ENCODE results near the gene KLHL18. TPM values are rescaled to one million over a fixed set of nuclear protein-coding genes. Genes with fewer than 3 reads are reported as not detected.
A peak's percentile ranks its signal among the peaks of the same experiment; 100 is the strongest.
"Not testable (repeated sequence)": the region's sequence is repeated elsewhere in the genome, so short reads cannot be mapped to it uniquely, and the experiment has no call there.

KLHL18 gene
- total RNA-seq, 1 donor, result 18.9 TPM

DNA sequence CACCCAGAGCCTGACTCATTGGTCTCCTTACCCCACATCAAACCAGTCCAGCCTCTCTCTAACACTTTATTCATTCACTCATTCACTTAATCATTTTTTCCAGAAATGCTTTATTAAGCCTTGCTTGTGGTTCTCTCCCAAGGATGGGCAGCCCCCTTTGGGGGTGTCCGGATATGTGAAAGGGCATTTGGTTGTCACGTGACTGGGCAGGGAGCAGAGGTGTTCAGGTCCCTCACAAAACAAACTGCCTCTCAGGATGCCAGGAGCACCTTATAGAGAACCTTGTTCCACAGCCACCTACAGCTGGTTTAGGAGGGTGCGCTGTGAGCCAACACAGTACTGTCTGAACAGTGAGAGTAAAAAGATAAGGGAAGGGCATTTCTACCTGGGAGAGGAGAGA lies 72.3 kb downstream of the KLHL18 start:
- no peak for DNase-seq (ENCODE audit: low read depth in 2 of 3, low spot score in 2 of 3)

GRCh38 chr3:47356201-47356600 lies 73.5 kb downstream of the KLHL18 start:
- DNase-seq (ENCODE audit: low read depth in 2 of 3, low spot score in 2 of 3), result no peak

GRCh38 chr3:47359323-47359722 lies 76.6 kb downstream of the KLHL18 start:
- no peak for DNase-seq (ENCODE audit: low read depth in 2 of 3, low spot score in 2 of 3)

GRCh38 chr3:47360110-47360517 lies 77.4 kb downstream of the KLHL18 start:
- DNase-seq (ENCODE audit: low read depth in 2 of 3, low spot score in 2 of 3), result not testable (repeated sequence)

- DNase-seq (ENCODE audit: low read depth in 2 of 3, low spot score in 2 of 3), result peak in 1 of 3 donors; percentile 15
These were observed 80.0 kb downstream of the KLHL18 start for GRCh38 chr3:47362701-47363100.

DNA sequence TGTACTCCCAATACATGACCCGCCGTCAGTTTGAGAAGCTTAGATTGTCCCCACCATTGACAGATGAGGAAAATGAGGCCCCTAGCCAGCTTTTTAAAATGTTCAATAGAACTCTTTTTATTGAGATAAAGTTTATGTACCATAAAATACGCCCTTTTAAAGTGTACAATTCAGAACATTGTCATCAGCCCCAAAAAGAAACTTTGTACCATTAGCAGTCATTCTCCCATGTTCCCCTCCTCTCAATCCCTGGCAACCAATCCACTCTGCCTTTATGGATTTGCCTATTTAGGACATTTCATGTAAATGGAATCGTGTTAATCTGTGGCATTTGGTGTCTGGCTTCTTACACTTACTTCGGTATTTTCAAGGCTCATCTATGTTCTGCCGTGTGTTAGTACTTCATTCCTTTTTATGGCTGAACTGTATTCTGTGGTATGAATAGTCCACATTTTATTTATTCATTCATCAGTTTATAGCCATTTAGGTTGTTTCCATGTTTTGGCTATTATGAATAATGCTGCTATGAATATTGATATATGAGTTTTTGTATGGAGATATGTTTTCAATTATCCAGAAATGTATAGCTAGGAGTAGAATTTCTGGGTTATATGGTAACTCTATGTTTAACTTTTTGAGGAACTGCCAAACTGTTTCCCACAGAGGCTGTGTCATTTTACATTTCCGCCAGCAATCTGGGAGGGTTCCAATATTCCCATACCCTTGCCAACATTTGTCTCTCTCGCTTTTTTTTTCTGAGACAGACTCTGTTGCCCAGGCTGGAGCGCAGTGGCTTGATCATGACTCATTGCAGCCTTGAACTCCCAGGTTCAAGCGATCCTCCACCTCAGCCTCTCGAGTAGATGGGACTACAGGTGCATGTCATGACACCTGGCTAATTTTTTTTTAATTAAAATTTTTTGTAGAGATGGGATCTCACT lies 82.7 kb downstream of the KLHL18 start:
- no peak for DNase-seq (ENCODE audit: low read depth in 2 of 3, low spot score in 2 of 3)

GRCh38 chr3:47366833-47367232 lies 84.1 kb downstream of the KLHL18 start:
- no peak for DNase-seq (ENCODE audit: low read depth in 2 of 3, low spot score in 2 of 3)

DNA sequence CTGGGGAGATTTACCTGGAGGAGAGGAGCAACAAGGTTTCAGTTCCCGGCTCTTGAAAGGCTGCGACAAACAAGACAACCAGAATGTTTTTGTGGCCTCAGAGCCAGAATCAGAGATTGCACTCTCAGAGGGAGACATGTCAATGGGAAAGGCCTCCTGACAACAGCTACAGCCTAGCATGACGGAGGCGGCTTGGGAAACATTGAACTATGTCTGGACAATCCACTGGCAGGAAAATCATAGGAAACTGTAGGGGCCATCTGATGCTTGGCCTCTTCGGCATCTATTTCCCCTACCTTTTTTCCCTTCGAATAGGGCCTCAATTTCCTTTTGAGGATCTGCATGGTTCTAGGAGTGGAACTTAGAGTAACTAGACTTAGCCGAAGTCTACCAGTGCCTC lies 84.9 kb downstream of the KLHL18 start:
- DNase-seq (ENCODE audit: low read depth in 2 of 3, low spot score in 2 of 3), result no peak

DNA sequence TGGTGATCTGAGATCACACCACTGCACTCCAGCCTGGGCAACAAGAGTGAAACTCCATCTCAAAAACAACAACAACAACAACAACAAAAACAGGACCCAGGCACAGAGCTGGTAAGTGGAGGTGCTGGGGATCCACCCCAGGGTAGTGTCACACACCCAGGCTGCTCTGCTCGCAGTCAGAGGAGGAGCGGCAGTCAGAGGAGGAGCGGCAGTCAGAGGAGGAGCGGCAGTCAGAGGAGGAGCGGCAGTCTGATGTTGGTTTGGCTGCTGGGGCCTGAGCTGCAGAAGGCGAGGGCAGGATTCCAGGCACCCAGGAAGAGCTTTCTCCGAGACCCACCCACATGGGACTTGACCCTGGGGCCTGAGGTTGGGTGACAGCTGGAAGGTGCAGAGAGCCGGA lies 87.3 kb downstream of the KLHL18 start:
- not testable (repeated sequence) for DNase-seq (ENCODE audit: low read depth in 2 of 3, low spot score in 2 of 3)

- DNase-seq (ENCODE audit: low read depth in 2 of 3, low spot score in 2 of 3), result peak in 2 of 3 donors; percentile 24 to 46
These were observed 88.3 kb downstream of the KLHL18 start for GRCh38 chr3:47370887-47371697.

DNA sequence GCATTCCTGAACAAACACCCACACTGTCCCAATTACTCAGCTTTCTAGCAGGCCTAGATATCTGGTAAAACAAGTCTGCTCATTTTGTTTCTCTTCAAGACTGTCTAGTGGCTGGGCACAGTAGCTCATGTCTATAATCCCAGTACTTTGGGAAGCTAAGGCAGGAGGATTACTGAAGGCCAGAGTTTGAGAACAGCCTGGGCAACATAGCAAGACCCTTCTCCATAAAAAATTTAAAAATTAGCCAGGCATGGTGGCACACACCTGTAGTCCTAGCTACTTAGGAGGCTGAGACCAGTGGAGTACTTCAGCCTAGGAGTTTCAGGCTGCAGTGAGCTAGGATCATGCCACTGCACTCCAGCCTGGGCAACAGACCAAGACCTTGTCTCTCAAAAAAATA lies 91.8 kb downstream of the KLHL18 start:
- no peak for DNase-seq (ENCODE audit: low read depth in 2 of 3, low spot score in 2 of 3)

DNA sequence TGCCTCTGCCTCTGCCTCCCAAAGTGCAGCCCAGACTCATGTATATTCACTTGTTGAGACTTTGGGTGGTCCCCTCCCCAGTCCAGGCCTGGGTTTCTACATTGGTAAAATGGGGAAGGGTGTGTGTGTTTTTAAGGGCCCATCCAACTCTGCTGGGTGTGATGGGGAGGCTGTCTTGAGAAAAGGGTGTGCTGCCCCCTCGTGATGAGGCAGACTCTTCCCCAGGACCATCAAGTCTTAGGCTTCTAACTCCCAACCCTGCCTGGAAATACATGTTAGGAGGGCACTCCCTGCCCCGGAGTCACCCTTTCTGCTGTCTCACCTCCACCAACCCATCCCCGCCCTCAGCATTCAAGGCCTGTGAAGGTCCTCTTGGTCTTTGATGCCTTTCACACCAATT lies 93.6 kb downstream of the KLHL18 start:
- DNase-seq (ENCODE audit: low read depth in 2 of 3, low spot score in 2 of 3), result no peak

DNA sequence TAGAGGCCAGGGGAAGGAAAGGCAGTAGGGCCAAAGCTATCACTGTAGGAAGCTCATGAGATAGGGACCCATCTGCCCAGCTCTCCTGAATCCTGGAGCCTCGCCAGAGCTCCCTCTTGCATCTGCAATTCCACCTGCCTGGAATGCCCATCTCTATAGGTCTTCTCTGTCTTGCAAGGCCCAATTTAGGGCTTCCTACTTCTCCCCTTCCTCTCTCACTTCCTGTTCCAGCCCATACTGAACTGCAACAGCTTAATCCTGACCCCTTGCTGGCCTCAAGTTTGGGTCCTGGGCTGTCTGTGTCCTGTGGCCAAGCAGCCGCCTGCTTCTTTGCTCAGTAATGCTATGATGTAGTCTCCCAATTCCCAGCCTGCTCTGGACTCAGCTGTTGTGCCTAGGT lies 94.4 kb downstream of the KLHL18 start:
- no peak for DNase-seq (ENCODE audit: low read depth in 2 of 3, low spot score in 2 of 3)

GRCh38 chr3:47378869-47379268 lies 96.1 kb downstream of the KLHL18 start:
- no peak for DNase-seq (ENCODE audit: low read depth in 2 of 3, low spot score in 2 of 3)

DNA sequence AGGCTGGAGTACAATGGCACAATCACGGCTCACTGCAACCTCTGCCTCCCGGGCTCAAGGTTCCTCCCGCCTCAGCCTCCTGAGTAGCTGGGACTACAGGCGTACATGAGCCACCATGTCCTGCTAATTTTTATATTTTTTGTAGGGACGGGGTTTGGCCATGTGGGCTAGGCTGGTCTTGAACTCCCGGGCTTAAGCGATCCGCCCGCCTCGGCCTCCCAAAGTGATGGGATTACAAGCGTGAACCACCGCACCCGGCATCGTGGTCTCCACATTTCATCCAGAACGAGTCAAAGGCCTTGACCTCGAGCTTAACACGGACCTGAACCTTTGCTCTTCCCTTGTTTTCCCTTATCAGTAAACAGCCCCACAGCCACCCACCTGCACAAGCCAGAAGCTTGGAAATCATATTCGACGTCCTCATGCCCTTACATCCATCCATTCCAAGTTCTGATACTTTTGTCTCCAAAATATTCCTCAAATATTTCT lies 96.7 kb downstream of the KLHL18 start:
- no peak for DNase-seq (ENCODE audit: low read depth in 2 of 3, low spot score in 2 of 3)

- no peak for DNase-seq (ENCODE audit: low read depth in 2 of 3, low spot score in 2 of 3)
These were observed 97.4 kb downstream of the KLHL18 start for GRCh38 chr3:47380026-47380600.

DNA sequence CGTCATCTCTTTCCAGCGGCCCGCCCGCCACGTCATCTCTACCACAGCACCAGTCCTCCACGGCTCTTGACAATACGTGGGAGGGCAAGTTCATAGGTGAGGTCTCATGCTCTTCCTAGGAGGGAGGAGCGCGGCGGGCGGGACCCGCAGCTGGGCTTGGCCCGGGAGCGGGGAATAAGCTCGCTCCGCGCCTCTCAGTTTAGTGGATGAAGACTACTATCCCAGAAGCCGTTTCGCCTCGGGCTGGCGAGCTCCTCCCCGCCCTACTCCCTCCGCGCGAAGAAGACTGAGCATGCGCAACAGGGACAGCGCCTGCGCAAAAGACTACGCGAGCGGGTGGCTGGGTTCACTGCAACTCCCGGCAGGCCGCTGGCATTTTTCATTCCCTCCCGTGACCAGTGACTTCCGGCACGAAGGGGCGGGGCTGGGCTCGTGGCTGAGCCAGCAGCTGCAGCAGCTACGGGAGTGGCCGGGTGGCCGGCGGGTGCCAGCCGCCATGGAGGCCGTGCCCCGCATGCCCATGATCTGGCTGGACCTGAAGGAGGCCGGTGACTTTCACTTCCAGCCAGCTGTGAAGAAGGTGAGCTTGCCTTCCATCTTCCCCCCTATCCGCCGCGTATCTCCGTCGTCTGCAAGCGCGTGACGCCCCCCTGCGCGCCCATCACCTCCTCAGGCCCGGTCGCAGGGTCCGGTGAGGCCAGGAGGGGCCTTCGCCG lies 98.0 kb downstream of the KLHL18 start, which contains the start of gene PTPN23:
TSS of gene PTPN23 (plus strand) at position 421 of the 716 bp plus-strand sequence. CDS start at position 497, 76 bp downstream.
- DNase-seq (ENCODE audit: low read depth in 2 of 3, low spot score in 2 of 3), result peak; percentile 97 to 99 (median 98)

DNA sequence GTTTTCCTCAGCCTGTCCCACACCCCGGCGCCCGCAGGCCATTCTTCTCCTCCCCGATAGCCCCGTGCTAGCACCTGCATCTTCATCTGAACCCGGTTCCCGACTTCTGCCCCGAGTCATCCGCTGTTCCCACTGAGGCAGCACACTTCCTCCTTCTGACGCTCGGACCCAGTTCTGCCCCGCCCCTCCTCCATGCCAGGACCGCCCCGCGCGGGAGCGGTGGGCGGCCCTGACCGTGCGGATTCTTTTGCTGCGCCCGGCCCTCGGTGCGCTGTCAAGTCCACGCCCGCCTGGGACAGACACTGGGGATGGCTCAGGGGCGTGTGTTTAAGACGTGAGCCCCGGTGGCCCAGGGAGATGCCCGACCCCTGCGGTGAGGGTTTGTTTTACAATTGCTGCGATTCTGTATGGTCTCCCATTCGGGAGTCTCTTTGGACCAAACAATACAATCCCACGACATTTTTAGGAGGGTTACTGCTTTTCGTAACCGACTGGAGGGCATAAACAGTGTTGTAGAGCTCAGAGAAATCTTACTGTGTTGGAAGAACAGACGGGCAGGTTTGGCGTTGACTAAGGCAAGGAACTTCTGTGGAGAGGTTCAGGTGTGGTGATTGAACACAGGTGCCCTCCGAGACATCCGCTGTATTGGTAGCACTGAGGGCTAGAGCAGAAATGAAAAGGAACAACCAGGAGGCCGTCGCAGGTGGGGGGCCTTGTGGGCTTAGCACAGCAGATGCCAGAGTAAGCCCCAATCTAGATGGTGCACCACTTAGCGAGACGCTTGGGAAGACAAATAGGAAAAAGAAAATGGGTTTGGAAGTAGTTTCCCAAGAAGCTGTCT lies 98.8 kb downstream of the KLHL18 start:
- DNase-seq (ENCODE audit: low read depth in 2 of 3, low spot score in 2 of 3), result peak; percentile 26 to 90 (median 86)

DNA sequence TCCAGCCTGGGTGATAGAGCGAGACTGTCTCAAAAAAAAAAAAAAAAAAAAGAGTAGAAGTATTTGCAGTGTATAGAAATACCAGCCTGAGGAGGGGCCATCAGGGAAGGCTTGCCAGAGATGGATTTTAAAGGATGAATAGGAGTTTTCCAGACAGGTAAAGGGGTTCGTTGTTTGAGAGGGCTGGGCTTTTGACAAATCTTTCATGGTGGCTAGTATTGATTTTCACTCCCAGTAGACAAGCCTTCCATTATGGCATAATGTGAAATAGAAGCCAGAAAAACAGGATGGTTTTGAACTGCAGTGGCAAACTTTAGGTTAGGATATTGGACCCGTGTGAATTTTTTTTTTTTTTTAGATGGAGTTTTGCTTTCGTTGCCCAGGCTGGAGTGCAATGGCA lies 101.7 kb downstream of the KLHL18 start:
- no peak for DNase-seq (ENCODE audit: low read depth in 2 of 3, low spot score in 2 of 3)

Data from hematopoietic multipotent progenitor cell (in vitro differentiated cells).